HL-60 (cell line): ENCODE data around the gene CDH23.
A peak's percentile ranks its signal among the peaks of the same experiment; 100 is the strongest.

ENCODE experiments used
- DNase-seq, 2 experiments: peaks; one replicate each; pipeline ENCODE4 v3.0.0-alpha.2; 2010 to 2020; ENCODE audit warnings: low read depth in 1 of 2, low spot score in 1 of 2
- H3K27ac ChIP-seq: fragments of 250-450 bp; sonication (Bioruptor Pico); replicated peaks from 2 replicates; pipeline ENCODE4 v1.5.1; 2020; ENCODE audit warnings: mild to moderate bottlenecking, moderate library complexity
- H3K27me3 ChIP-seq: fragments of 250-450 bp; sonication (Bioruptor Pico); 2 replicates; pipeline ENCODE4 v1.5.1; 2021; ENCODE audit warnings: mild to moderate bottlenecking, moderate library complexity; ENCODE audit not compliant: insufficient read depth, poor library complexity, severe bottlenecking
- H3K4me3 ChIP-seq: replicated peaks from 2 replicates; pipeline ENCODE4 v1.5.1; 2011; ENCODE audit warnings: mild to moderate bottlenecking, control low read depth, low read length; ENCODE audit not compliant: insufficient read depth
- CTCF ChIP-seq: IDR thresholded peaks from one replicate; pipeline ENCODE4 v1.5.1; 2011; ENCODE audit warnings: low read length, control low read depth, inconsistent platforms; ENCODE audit not compliant: insufficient read depth
- GABPA ChIP-seq: IDR thresholded peaks from 2 replicates; pipeline ENCODE4 v1.6.1; 2012; ENCODE audit warnings: low read depth
- POLR2AphosphoS5 ChIP-seq: IDR thresholded peaks from 2 replicates; pipeline ENCODE4 v1.6.1; 2012; ENCODE audit warnings: low read depth
- REST ChIP-seq: IDR thresholded peaks from 2 replicates; pipeline ENCODE4 v1.6.1; 2012; ENCODE audit warnings: low read depth; ENCODE audit not compliant: insufficient replicate concordance
- SPI1 ChIP-seq: IDR thresholded peaks from 2 replicates; pipeline ENCODE4 v1.6.1; 2012; ENCODE audit warnings: low read depth, mild to moderate bottlenecking, borderline replicate concordance

CDH23 gene

GRCh38 chr10:71729161-71729636 lies 332.5 kb downstream of the CDH23 start:
- peak; percentile 52; the same call in 1 of the 2 replicates for TF ChIP-seq SPI1
- peak; percentile 67 for TF ChIP-seq POLR2AphosphoS5
- TF ChIP-seq CTCF: no peak
- peak; percentile 86 to 93 for DNase-seq

GRCh38 chr10:71731791-71732190 lies 335.1 kb downstream of the CDH23 start:
- DNase-seq: no peak
- H3K4me3 ChIP-seq: no peak overlapping the region
- TF ChIP-seq CTCF (no peak), REST (no peak), POLR2AphosphoS5 (no peak), GABPA (no peak), SPI1 (no peak)
- H3K27me3 ChIP-seq: no peaks in the 10 kb centered on the region
- H3K27ac ChIP-seq: no peak overlapping the region

More at GRCh38 chr10:71729161-71729636, 332.5 kb downstream of the CDH23 start:
- H3K4me3 ChIP-seq: no peak overlapping the region
- peak overlapping the region; percentile 85 for H3K27ac ChIP-seq
- H3K27me3 ChIP-seq: no peaks in the 10 kb centered on the region

- Histone ChIP-seq H3K27ac (peak overlapping the region; percentile 77), H3K4me3 (no peak overlapping the region), H3K27me3 (no peaks in the 10 kb centered on the region)
- no peak for DNase-seq
- no peak for TF ChIP-seq SPI1
- TF ChIP-seq CTCF: no peak
- no peak for TF ChIP-seq GABPA
- no peak for TF ChIP-seq POLR2AphosphoS5
- TF ChIP-seq REST: no peak
These were observed 338.1 kb downstream of the CDH23 start for GRCh38 chr10:71734797-71735196.
